ENCODE data around the gene FYN. TPM values are rescaled to one million over a fixed set of nuclear protein-coding genes. Genes with fewer than 3 reads are reported as not detected.

FYN gene
- total RNA-seq, 1 donor from 2014 or later: 121 TPM

DNA sequence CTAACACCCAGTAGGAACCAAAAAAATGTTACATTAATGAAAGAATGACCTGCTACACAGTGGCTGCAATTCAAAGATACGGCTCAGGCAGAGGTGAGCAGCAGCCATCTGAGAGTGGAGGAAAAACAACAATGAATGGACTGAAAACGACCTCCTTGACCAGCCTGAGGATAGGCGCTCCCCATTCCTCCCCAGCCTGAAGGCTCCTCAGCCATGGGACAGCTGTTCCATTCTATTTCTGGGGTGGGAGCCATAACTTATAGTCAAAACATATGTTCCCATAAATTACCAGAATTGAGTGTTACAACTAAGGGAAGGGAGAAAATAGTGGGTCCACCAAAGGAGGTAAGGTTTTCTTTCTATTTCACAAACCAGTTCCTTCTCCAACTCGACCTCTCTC is 27.2 kb downstream of the FYN start:
- Mint-ChIP-seq H3K27me3 (ENCODE audit: unreplicated experiment) (no peaks in the 10 kb centered on the region), H3K9me3 (ENCODE audit: unreplicated experiment) (no peaks in the 10 kb centered on the region), H3K36me3 (ENCODE audit: unreplicated experiment) (no peaks in the 10 kb centered on the region), H3K27ac (ENCODE audit: unreplicated experiment) (peak overlapping the region; percentile 32), H3K4me3 (ENCODE audit: unreplicated experiment) (no peak overlapping the region), H3K4me1 (ENCODE audit: unreplicated experiment) (peaks cover 8% of the 10 kb centered on the region)
- DNase-seq (ENCODE audit: extremely low spot score, unreplicated experiment): no peak
- TF ChIP-seq, protein P1, sequence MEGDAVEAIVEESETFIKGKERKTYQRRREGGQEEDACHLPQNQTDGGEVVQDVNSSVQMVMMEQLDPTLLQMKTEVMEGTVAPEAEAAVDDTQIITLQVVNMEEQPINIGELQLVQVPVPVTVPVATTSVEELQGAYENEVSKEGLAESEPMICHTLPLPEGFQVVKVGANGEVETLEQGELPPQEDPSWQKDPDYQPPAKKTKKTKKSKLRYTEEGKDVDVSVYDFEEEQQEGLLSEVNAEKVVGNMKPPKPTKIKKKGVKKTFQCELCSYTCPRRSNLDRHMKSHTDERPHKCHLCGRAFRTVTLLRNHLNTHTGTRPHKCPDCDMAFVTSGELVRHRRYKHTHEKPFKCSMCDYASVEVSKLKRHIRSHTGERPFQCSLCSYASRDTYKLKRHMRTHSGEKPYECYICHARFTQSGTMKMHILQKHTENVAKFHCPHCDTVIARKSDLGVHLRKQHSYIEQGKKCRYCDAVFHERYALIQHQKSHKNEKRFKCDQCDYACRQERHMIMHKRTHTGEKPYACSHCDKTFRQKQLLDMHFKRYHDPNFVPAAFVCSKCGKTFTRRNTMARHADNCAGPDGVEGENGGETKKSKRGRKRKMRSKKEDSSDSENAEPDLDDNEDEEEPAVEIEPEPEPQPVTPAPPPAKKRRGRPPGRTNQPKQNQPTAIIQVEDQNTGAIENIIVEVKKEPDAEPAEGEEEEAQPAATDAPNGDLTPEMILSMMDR (IDR thresholded peaks at IDR 0.05): no peak

GRCh38 chr6:111845441-111845871 is 27.8 kb downstream of the FYN start:
- peak overlapping the region; percentile 6 for H3K4me3 Mint-ChIP-seq (ENCODE audit: unreplicated experiment)
- no peak overlapping the region for H3K27ac Mint-ChIP-seq (ENCODE audit: unreplicated experiment)
- TF ChIP-seq, protein P1 (IDR thresholded peaks at IDR 0.05): no peak

GRCh38 chr6:111844921-111845320 is 28.3 kb downstream of the FYN start:
- no peaks in the 10 kb centered on the region for H3K36me3 Mint-ChIP-seq (ENCODE audit: unreplicated experiment)
- TF ChIP-seq, protein P1 (IDR thresholded peaks at IDR 0.05): peak; percentile 37
- peak overlapping the region; percentile 34 for H3K4me3 Mint-ChIP-seq (ENCODE audit: unreplicated experiment)
- DNase-seq (ENCODE audit: extremely low spot score, unreplicated experiment): no peak
- no peaks in the 10 kb centered on the region for H3K9me3 Mint-ChIP-seq (ENCODE audit: unreplicated experiment)
- H3K27ac Mint-ChIP-seq (ENCODE audit: unreplicated experiment): no peak overlapping the region
- no peaks in the 10 kb centered on the region for H3K27me3 Mint-ChIP-seq (ENCODE audit: unreplicated experiment)
- peaks cover 10% of the 10 kb centered on the region for H3K4me1 Mint-ChIP-seq (ENCODE audit: unreplicated experiment)

More at GRCh38 chr6:111845441-111845871, 27.8 kb downstream of the FYN start:
- Mint-ChIP-seq H3K27me3 (ENCODE audit: unreplicated experiment) (no peaks in the 10 kb centered on the region), H3K36me3 (ENCODE audit: unreplicated experiment) (no peaks in the 10 kb centered on the region), H3K4me1 (ENCODE audit: unreplicated experiment) (peaks cover 8% of the 10 kb centered on the region), H3K9me3 (ENCODE audit: unreplicated experiment) (no peaks in the 10 kb centered on the region)
- no peak for DNase-seq (ENCODE audit: extremely low spot score, unreplicated experiment)

DNA sequence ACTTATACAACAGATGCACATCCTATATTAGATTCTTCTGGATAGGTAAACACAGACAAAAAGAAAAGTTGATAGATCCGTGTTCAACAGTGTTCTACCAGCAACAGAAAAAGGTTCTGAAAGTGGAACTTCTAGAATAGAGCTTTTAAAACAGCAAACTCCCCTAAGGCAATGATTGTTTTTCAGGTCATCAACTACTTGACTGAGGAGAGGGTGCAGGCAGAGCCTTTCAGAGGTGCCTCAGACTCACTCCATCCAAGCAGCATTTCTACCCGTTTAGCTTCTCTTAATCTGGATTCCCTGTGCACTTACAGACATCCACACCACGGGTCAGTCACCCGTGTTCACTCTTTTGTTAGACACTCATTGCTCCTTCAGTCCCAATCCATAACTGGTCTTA is 28.9 kb downstream of the FYN start:
- no peak for DNase-seq (ENCODE audit: extremely low spot score, unreplicated experiment)
- no peak overlapping the region for H3K27ac Mint-ChIP-seq (ENCODE audit: unreplicated experiment)
- no peaks in the 10 kb centered on the region for H3K27me3 Mint-ChIP-seq (ENCODE audit: unreplicated experiment)
- no peaks in the 10 kb centered on the region for H3K36me3 Mint-ChIP-seq (ENCODE audit: unreplicated experiment)
- H3K4me3 Mint-ChIP-seq (ENCODE audit: unreplicated experiment): peak overlapping the region; percentile 34
- no peaks in the 10 kb centered on the region for H3K9me3 Mint-ChIP-seq (ENCODE audit: unreplicated experiment)
- H3K4me1 Mint-ChIP-seq (ENCODE audit: unreplicated experiment): peaks cover 8% of the 10 kb centered on the region
- TF ChIP-seq, protein P1 (IDR thresholded peaks at IDR 0.05): no peak

DNA sequence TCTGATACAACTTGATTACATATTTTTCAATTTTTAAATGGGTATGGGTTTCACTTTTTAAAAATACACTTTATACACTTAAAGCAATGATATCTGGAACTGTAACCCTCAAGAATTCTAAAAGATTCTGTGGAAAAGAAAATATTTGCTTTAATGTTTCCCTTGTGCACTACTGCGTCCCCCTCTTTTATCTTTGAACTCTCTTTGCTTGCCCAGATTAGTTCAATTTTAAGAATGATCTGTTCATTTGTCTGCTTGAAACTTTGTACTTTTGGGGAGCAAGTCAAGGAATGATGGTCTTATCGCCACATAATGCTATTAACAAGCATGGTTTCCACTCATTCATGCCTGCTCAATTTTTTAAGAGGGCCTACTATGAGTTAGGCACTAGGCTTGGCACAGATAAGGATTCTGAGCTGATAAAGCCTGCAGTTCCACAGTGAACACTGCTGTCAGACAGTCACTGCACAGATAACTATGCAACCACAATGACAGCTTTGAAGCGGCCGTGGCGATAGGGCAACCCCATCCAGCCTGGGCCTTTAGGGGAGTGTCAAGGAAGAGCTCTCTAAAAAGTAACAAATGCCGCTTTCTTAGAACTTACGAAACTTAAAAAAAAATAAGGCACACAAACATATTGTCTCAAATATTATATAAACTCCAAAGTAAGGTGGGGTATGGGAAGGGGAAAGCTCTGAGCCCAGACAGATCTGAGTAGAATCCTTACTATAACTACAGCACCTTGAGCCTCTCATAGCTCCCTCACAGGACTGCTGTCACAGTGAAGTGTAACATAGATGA is 29.7 kb downstream of the FYN start:
- Mint-ChIP-seq H3K36me3 (ENCODE audit: unreplicated experiment) (no peaks in the 10 kb centered on the region), H3K27me3 (ENCODE audit: unreplicated experiment) (no peaks in the 10 kb centered on the region), H3K27ac (ENCODE audit: unreplicated experiment) (no peak overlapping the region), H3K9me3 (ENCODE audit: unreplicated experiment) (no peaks in the 10 kb centered on the region), H3K4me1 (ENCODE audit: unreplicated experiment) (peaks cover 6% of the 10 kb centered on the region), H3K4me3 (ENCODE audit: unreplicated experiment) (no peak overlapping the region)
- TF ChIP-seq, protein P1 (IDR thresholded peaks at IDR 0.05): no peak
- no peak for DNase-seq (ENCODE audit: extremely low spot score, unreplicated experiment)
